Activated CD4-positive, alpha-beta T cell treated with anti-CD3 and anti-CD28 coated beads for 4 hours (primary cell): ENCODE data around the gene TDRD12.
A peak's percentile ranks its signal among the peaks of the same experiment; 100 is the strongest.
"Not testable (repeated sequence)": the region's sequence is repeated elsewhere in the genome, so short reads cannot be mapped to it uniquely, and the experiment has no call there.

Experiments used
- DNase-seq, 2 donors: peaks; one replicate each; pipeline ENCODE4 v3.0.0-alpha.2; 2020

Gene TDRD12

GRCh38 chr19:32692727-32693061, 26.9 kb upstream of the TDRD12 start:
- DNase-seq: no peak

- peak in 1 of 2 donors; percentile 30 for DNase-seq
These were observed 26.1 kb upstream of the TDRD12 start for GRCh38 chr19:32693151-32694108.

GRCh38 chr19:32694316-32694715, 25.3 kb upstream of the TDRD12 start:
- not testable (repeated sequence) for DNase-seq

GRCh38 chr19:32694851-32695250, 24.7 kb upstream of the TDRD12 start:
- DNase-seq: not testable (repeated sequence)

GRCh38 chr19:32695506-32695905, 24.1 kb upstream of the TDRD12 start:
- not testable (repeated sequence) for DNase-seq

- DNase-seq: not testable (repeated sequence)
These were observed 22.8 kb upstream of the TDRD12 start for GRCh38 chr19:32696771-32697170.

- not testable (repeated sequence) for DNase-seq
These were observed 19.4 kb upstream of the TDRD12 start for GRCh38 chr19:32700129-32700528.

- no peak for DNase-seq
These were observed 17.6 kb upstream of the TDRD12 start for GRCh38 chr19:32702010-32702409.

- not testable (repeated sequence) for DNase-seq
These were observed 15.6 kb upstream of the TDRD12 start for GRCh38 chr19:32704006-32704405.

- peak; percentile 22 to 39 for DNase-seq
These were observed 11.1 kb upstream of the TDRD12 start for GRCh38 chr19:32708457-32708856.

- no peak for DNase-seq
These were observed 10.5 kb upstream of the TDRD12 start for GRCh38 chr19:32709032-32709431.

- no peak for DNase-seq
These were observed 7.8 kb upstream of the TDRD12 start for GRCh38 chr19:32711747-32712146.

GRCh38 chr19:32716203-32716602, 3.4 kb upstream of the TDRD12 start:
- DNase-seq: not testable (repeated sequence)

- DNase-seq: no peak
These were observed 2.1 kb upstream of the TDRD12 start for GRCh38 chr19:32717496-32717895.

- DNase-seq: no peak
These were observed 1.3 kb upstream of the TDRD12 start for GRCh38 chr19:32718286-32718685.

GRCh38 chr19:32720216-32720935, 809 bp downstream of the TDRD12 start:
- DNase-seq: no peak

- DNase-seq: no peak
These were observed 1.3 kb downstream of the TDRD12 start for GRCh38 chr19:32720936-32721250.

GRCh38 chr19:32735936-32736335, 16.4 kb downstream of the TDRD12 start:
- DNase-seq: no peak

- DNase-seq: no peak
These were observed 23.5 kb downstream of the TDRD12 start for GRCh38 chr19:32743021-32743420.

GRCh38 chr19:32743447-32743846, 23.9 kb downstream of the TDRD12 start:
- no peak for DNase-seq

- no peak for DNase-seq
These were observed 25.2 kb downstream of the TDRD12 start for GRCh38 chr19:32744555-32745325.

- DNase-seq: peak; percentile 3 to 8
These were observed 26.2 kb downstream of the TDRD12 start for GRCh38 chr19:32745594-32746251.
